GM23338 (cell line): Measurements from ENCODE around the gene ALPL. TPM values are rescaled to one million over a fixed set of nuclear protein-coding genes. Genes with fewer than 3 reads are reported as not detected.

Experiments
- ATAC-seq: fragments of 200-7000 bp; cut with Tn5 transposase; 3 replicates; pipeline ENCODE4 v1.9.1; 2020
- DNase-seq: peaks from one replicate; pipeline ENCODE4 v3.0.0-alpha.2; 2015; ENCODE audit warnings: low spot score
- H2AFZ ChIP-seq: fragments of 200-600 bp; sonication (generic); 2 replicates; pipeline ENCODE4 v1.8.0; 2016; ENCODE audit warnings: antibody characterized with exemption, mild to moderate bottlenecking, moderate library complexity
- H3F3A ChIP-seq: fragments of 200-600 bp; sonication (generic); replicated peaks from 2 replicates; pipeline ENCODE4 v1.8.0; 2017; ENCODE audit warnings: antibody characterized with exemption, mixed run types, low read depth
- H3K27ac ChIP-seq: fragments of 200-600 bp; sonication (generic); 2 replicates; pipeline ENCODE4 v1.6.1; 2016; ENCODE audit warnings: low read depth
- H3K27me3 ChIP-seq: fragments of 200-600 bp; sonication (generic); 2 replicates; pipeline ENCODE4 v1.8.0; 2016; ENCODE audit warnings: mild to moderate bottlenecking, mixed run types, moderate library complexity; ENCODE audit not compliant: insufficient read depth
- H3K36me3 ChIP-seq: fragments of 200-600 bp; sonication (generic); 2 replicates; pipeline ENCODE4 v1.8.0; 2016; ENCODE audit warnings: mild to moderate bottlenecking; ENCODE audit not compliant: insufficient read depth
- H3K4me1 ChIP-seq: fragments of 200-600 bp; sonication (generic); 2 replicates; pipeline ENCODE4 v1.8.0; 2016; ENCODE audit warnings: mild to moderate bottlenecking, moderate library complexity; ENCODE audit not compliant: insufficient read depth
- H3K4me2 ChIP-seq: fragments of 200-600 bp; sonication (generic); 2 replicates; pipeline ENCODE4 v1.7.1; 2017; ENCODE audit warnings: mixed run types
- H3K4me3 ChIP-seq: fragments of 200-600 bp; sonication (generic); 2 replicates; pipeline ENCODE4 v1.6.1; 2016; ENCODE audit warnings: mixed run types
- H3K79me2 ChIP-seq: fragments of 200-600 bp; sonication (generic); replicated peaks from 2 replicates; pipeline ENCODE4 v1.8.0; 2017; ENCODE audit warnings: mild to moderate bottlenecking; ENCODE audit not compliant: insufficient read depth
- H3K9me2 ChIP-seq: fragments of 200-600 bp; sonication (generic); 2 replicates; pipeline ENCODE4 v1.8.0; 2017; ENCODE audit not compliant: insufficient read depth
- H4K20me1 ChIP-seq: fragments of 200-600 bp; sonication (generic); replicated peaks from 2 replicates; pipeline ENCODE4 v1.8.0; 2017; ENCODE audit warnings: mild to moderate bottlenecking; ENCODE audit not compliant: insufficient read depth
- H3K27ac Mint-ChIP-seq: 2 replicates; pipeline ENCODE4 v1.8.0; 2020; ENCODE audit warnings: inconsistent platforms, mild to moderate bottlenecking, moderate library complexity, mixed read lengths
- H3K27me3 Mint-ChIP-seq: 3 replicates; pipeline ENCODE4 v1.8.0; 2022; ENCODE audit warnings: low read depth, mild to moderate bottlenecking, moderate library complexity, mixed read lengths, inconsistent platforms; ENCODE audit not compliant: insufficient read depth, poor library complexity
- H3K36me3 Mint-ChIP-seq: 3 replicates; pipeline ENCODE4 v1.8.0; 2021; ENCODE audit warnings: low read depth, mild to moderate bottlenecking, inconsistent platforms, moderate library complexity, mixed read lengths
- H3K4me1 Mint-ChIP-seq: 3 replicates; pipeline ENCODE4 v1.8.0; 2020; ENCODE audit warnings: mild to moderate bottlenecking, inconsistent platforms, mixed read lengths
- H3K4me3 Mint-ChIP-seq: 3 replicates; pipeline ENCODE4 v1.8.0; 2021; ENCODE audit warnings: moderate library complexity, mild to moderate bottlenecking, inconsistent platforms, mixed read lengths
- H3K9me3 Mint-ChIP-seq: 3 replicates; pipeline ENCODE4 v1.8.0; 2020; ENCODE audit warnings: moderate library complexity, mild to moderate bottlenecking, inconsistent platforms, mixed read lengths
- CREB1 ChIP-seq: fragments of 250-450 bp; sonication (Bioruptor Pico); IDR thresholded peaks from 2 replicates; pipeline ENCODE4 v1.5.0; 2020; ENCODE audit warnings: low read depth, mild to moderate bottlenecking, moderate library complexity
- EZH2phosphoT487 ChIP-seq: fragments of 200-600 bp; sonication (generic); IDR thresholded peaks from one replicate; pipeline ENCODE4 v1.8.1; 2018; ENCODE audit warnings: antibody characterized with exemption; ENCODE audit not compliant: unreplicated experiment
- ZNF114 ChIP-seq: fragments of 250-450 bp; sonication (Bioruptor Pico); IDR thresholded peaks from 2 replicates; pipeline ENCODE4 v1.5.0; 2020; ENCODE audit warnings: mild to moderate bottlenecking, moderate library complexity
- ZNF331 ChIP-seq: fragments of 250-450 bp; sonication (Bioruptor Pico); IDR thresholded peaks from 2 replicates; pipeline ENCODE4 v1.5.0; 2020; ENCODE audit warnings: low read depth, mild to moderate bottlenecking, moderate library complexity
- polyA plus RNA-seq: library from polyadenylated mRNA; unstranded; fragments of >200 nt; fragmentation: Nextera tagmentation; extraction: Ambion mirVana; gene quantifications from 2 replicates; pipeline ENCODE4 v1.2.1, GENCODE V29; 2016
- total RNA-seq: library from RNA; depleted of rRNA; stranded (reverse); fragments of >200 nt; shearing (Covaris generic); gene quantifications from 2 replicates; pipeline ENCODE4 v1.2.3, GENCODE V29; 2014
- TF ChIP-seq, protein P1 (sequence below), 2 experiments: fragments of 200-600 bp in 1 of 2; sonication (generic) in 1 of 2; conservative IDR thresholded peaks; 2 replicates each; pipeline versions ENCODE4 v1.5.1 to v1.6.1; 2016 to 2017; ENCODE audit warnings: antibody characterized with exemption in 2 of 2, low read depth in 2 of 2, mild to moderate bottlenecking in 2 of 2, moderate library complexity in 1 of 2
- TF ChIP-seq, protein P2 (sequence below): fragments of 250-450 bp; sonication (Bioruptor Pico); IDR thresholded peaks from 2 replicates; pipeline ENCODE4 v1.5.0; 2020; ENCODE audit warnings: mild to moderate bottlenecking, moderate library complexity

ALPL gene
- total and polyA plus RNA-seq, 2 experiments from 2014 or later: 116 to 187 TPM

DNA sequence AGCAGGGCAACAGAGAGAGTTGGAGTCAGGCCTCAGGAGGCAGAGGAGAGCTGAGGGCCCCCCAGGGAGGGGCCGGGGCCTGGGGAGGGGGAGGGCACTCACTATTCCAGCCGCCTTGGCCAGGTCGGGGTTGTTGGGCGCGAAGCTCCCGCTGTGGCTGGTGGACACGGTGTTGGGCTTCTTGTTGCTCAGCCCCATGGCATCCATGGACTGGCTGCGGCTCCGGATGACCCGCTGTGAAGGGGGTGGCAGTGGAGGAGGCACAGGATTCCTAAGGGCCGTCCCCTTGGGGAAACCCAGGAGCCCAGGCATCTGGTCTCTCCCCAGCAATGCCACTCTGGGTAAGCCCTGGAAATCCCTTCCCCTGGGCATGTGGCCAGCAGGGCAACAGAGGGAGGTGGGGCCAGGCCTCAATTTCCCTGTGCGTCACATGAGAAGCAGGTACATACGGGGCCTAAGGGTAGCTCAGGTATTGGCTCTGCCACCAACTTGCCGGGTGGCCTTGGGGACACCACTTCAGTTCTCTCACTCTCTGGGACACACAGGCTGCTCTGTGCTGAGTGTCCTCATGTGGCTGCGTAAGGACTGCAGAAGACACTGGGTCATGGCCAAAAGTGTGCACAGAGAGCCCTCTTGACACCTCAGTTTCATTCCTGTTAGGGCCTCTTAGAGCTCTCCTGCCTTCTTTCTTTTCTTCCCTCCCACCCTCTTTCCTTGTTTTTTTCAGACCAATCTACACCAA, 96.9 kb downstream of the ALPL start:
- Histone ChIP-seq H3K4me2 (no peak overlapping the region), H2AFZ (no peak overlapping the region), H3F3A (no peaks in the 10 kb centered on the region), H3K9me2 (no peaks in the 10 kb centered on the region), H4K20me1 (no peaks in the 10 kb centered on the region), H3K79me2 (no peaks in the 10 kb centered on the region), H3K27me3 (no peaks in the 10 kb centered on the region), H3K4me1 (no peaks in the 10 kb centered on the region; the same call in 1 of the 2 replicates), H3K36me3 (no peaks in the 10 kb centered on the region), H3K27ac (no peak overlapping the region), H3K4me3 (no peak overlapping the region)
- no peak overlapping the region for H3K4me3 Mint-ChIP-seq
- TF ChIP-seq ZNF331 (CRISPR knock-in tag) (no peak), EZH2phosphoT487 (no peak), CREB1 (CRISPR knock-in tag) (no peak), ZNF114 (CRISPR knock-in tag) (no peak)
- TF ChIP-seq, protein P1, sequence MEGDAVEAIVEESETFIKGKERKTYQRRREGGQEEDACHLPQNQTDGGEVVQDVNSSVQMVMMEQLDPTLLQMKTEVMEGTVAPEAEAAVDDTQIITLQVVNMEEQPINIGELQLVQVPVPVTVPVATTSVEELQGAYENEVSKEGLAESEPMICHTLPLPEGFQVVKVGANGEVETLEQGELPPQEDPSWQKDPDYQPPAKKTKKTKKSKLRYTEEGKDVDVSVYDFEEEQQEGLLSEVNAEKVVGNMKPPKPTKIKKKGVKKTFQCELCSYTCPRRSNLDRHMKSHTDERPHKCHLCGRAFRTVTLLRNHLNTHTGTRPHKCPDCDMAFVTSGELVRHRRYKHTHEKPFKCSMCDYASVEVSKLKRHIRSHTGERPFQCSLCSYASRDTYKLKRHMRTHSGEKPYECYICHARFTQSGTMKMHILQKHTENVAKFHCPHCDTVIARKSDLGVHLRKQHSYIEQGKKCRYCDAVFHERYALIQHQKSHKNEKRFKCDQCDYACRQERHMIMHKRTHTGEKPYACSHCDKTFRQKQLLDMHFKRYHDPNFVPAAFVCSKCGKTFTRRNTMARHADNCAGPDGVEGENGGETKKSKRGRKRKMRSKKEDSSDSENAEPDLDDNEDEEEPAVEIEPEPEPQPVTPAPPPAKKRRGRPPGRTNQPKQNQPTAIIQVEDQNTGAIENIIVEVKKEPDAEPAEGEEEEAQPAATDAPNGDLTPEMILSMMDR (conservative IDR thresholded peaks at IDR 0.05; ENCODE audit: low read depth in 2 of 2): no peak
- TF ChIP-seq, protein P2, sequence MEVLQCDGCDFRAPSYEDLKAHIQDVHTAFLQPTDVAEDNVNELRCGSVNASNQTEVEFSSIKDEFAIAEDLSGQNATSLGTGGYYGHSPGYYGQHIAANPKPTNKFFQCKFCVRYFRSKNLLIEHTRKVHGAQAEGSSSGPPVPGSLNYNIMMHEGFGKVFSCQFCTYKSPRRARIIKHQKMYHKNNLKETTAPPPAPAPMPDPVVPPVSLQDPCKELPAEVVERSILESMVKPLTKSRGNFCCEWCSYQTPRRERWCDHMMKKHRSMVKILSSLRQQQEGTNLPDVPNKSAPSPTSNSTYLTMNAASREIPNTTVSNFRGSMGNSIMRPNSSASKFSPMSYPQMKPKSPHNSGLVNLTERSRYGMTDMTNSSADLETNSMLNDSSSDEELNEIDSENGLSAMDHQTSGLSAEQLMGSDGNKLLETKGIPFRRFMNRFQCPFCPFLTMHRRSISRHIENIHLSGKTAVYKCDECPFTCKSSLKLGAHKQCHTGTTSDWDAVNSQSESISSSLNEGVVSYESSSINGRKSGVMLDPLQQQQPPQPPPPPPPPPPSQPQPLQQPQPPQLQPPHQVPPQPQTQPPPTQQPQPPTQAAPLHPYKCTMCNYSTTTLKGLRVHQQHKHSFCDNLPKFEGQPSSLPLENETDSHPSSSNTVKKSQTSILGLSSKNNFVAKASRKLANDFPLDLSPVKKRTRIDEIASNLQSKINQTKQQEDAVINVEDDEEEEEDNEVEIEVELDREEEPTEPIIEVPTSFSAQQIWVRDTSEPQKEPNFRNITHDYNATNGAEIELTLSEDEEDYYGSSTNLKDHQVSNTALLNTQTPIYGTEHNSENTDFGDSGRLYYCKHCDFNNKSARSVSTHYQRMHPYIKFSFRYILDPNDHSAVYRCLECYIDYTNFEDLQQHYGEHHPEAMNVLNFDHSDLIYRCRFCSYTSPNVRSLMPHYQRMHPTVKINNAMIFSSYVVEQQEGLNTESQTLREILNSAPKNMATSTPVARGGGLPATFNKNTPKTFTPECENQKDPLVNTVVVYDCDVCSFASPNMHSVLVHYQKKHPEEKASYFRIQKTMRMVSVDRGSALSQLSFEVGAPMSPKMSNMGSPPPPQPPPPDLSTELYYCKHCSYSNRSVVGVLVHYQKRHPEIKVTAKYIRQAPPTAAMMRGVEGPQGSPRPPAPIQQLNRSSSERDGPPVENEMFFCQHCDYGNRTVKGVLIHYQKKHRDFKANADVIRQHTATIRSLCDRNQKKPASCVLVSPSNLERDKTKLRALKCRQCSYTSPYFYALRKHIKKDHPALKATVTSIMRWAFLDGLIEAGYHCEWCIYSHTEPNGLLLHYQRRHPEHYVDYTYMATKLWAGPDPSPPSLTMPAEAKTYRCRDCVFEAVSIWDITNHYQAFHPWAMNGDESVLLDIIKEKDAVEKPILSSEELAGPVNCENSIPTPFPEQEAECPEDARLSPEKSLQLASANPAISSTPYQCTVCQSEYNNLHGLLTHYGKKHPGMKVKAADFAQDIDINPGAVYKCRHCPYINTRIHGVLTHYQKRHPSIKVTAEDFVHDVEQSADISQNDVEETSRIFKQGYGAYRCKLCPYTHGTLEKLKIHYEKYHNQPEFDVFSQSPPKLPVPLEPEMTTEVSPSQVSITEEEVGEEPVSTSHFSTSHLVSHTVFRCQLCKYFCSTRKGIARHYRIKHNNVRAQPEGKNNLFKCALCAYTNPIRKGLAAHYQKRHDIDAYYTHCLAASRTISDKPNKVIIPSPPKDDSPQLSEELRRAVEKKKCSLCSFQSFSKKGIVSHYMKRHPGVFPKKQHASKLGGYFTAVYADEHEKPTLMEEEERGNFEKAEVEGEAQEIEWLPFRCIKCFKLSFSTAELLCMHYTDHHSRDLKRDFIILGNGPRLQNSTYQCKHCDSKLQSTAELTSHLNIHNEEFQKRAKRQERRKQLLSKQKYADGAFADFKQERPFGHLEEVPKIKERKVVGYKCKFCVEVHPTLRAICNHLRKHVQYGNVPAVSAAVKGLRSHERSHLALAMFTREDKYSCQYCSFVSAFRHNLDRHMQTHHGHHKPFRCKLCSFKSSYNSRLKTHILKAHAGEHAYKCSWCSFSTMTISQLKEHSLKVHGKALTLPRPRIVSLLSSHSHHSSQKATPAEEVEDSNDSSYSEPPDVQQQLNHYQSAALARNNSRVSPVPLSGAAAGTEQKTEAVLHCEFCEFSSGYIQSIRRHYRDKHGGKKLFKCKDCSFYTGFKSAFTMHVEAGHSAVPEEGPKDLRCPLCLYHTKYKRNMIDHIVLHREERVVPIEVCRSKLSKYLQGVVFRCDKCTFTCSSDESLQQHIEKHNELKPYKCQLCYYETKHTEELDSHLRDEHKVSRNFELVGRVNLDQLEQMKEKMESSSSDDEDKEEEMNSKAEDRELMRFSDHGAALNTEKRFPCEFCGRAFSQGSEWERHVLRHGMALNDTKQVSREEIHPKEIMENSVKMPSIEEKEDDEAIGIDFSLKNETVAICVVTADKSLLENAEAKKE (CRISPR knock-in tag): no peak
- H3K27me3 Mint-ChIP-seq: peaks cover 15% of the 10 kb centered on the region
- DNase-seq: no peak
- peaks cover 22% of the 10 kb centered on the region for H3K4me1 Mint-ChIP-seq
- H3K36me3 Mint-ChIP-seq: no peaks in the 10 kb centered on the region; the same call in 2 of the 3 replicates
- H3K27ac Mint-ChIP-seq: no peak overlapping the region
- H3K9me3 Mint-ChIP-seq: no peaks in the 10 kb centered on the region
- ATAC-seq: no peak
